Limb (tissue), 2 donors: ENCODE data around the gene PIP.
A peak's percentile ranks its signal among the peaks of the same experiment; 100 is the strongest.
"Not testable (repeated sequence)": the region's sequence is repeated elsewhere in the genome, so short reads cannot be mapped to it uniquely, and the experiment has no call there.

Experiments used
- DNase-seq, 2 donors: peaks; one replicate each; pipeline ENCODE4 v3.0.0-alpha.2; 2016; ENCODE audit errors: extremely low spot score in 2 of 2

The PIP gene, protein sequence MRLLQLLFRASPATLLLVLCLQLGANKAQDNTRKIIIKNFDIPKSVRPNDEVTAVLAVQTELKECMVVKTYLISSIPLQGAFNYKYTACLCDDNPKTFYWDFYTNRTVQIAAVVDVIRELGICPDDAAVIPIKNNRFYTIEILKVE

DNA sequence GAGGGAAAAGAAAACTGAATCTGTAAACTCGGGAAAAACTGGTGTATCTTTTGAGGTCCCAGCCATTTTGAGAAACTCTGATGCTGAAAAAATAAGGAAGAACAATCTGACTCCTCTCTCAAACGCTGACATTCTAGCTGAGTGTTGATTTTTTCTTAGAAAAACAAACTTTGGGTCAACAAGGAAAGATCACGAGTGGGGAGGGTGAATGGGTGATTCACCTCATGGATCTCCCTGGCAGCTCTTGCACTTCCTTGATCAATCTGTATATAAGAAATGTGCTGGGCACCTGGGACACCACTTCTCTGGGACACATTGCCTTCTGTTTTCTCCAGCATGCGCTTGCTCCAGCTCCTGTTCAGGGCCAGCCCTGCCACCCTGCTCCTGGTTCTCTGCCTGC is at the start of gene PIP:
Gene PIP (plus strand): TSS at position 297 of the 400 bp plus-strand sequence. CDS start 40 bp downstream, at position 337.
- no peak for DNase-seq

DNA sequence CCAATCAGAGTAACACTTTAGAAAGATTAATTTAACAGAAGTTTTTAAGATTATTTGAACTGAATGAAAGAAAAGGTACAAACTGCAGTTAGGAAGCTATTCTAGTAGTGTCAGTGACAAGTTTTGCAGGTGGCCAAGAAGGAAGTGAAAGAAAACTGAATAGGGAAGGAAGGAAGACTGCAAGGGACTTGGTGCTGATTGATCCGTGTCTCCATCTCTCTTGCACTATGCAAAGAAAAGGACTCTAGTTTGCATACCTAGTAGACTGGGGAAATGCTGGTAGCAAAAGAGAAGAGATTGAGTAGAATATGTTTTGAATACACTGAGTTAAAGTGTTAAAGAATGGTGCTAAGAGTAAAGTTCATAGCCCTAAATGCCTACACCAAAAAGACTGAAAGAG is 46.8 kb upstream of the PIP start:
- no peak for DNase-seq

DNA sequence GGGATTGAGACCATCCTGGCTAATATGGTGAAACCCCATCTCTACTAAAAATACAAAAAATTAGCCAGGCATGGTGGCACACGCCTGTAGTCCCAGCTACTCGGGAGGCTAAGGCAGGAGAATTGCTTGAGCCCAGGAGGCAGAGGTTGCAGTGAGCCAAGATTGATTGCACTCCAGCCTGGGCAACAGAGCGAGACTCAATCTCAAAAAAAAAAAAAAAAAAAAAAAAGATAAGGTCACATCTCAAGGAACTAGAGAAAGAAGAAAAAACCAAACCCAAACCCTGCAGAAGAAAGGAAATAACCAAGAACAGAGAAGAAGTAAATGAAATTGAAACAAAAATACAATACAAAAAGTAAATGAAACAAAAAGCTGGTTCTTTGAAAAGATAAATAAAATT is 46.3 kb upstream of the PIP start:
- not testable (repeated sequence) for DNase-seq

DNA sequence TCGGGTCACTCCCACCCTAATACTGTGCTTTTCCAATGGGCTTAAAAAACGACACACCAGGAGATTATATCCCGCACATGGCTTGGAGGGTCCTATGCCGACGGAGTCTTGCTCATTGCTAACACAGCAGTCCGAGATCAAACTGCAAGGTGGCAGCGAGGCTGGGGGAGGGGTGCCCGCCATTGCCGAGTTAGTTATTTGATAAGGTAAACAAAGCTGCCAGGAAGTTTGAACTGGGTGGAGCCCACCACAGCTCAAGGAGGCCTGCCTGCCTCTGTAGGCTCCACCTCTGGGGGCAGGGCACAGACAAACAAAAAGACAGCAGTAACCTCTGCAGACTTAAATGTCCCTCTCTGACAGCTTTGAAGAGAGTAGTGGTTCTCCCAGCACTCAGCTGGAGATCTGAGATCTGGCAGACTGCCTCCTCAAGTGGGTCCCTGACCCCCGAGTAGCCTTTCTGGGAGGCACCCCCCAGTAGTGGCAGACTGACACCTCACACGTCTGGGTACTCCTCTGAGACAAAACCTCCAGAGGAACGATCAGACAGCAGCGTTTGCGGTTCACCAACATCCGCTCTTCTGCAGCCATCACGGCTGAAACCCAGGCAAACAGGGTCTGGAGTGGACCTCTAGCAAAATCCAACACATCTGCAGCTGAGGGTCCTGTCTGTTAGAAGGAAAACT is 43.2 kb upstream of the PIP start:
- not testable (repeated sequence) for DNase-seq

DNA sequence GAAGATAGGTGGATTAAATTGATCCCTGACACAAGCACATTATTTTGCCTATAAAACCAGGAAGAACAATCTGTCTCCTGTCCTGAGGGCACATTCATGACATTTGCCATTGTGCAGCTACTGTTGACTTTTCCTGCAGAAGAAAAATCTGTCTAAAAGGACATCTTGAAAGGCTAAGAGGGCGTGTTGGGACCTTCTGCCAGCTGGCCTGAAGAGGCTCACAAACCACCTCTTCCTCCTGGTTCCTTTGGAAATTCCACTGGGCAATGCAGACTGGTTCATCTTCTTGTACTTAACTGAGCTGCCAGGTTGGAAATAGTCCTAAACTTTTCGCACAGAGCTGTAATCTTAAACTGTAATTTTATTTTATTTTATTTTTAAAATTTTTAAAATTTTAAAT is 35.7 kb upstream of the PIP start:
- DNase-seq: no peak

DNA sequence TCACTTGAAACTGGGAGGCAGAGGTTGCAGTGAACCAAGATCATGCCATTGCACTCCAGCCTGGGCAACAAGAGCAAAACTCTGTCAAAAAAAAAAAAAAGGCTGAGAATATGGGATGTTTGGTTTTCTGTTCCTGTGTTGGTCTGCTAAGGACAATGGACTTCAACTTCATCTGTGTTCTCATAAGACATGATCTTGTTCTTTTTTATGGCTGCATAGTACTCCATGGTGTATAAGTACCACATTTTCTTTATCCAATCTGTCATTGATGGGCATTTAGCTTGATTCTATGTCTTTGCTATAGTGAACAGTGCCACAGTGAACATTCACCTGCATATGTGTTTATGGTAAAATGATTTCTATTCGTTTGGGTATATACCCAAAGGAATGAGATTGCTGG is 32.3 kb upstream of the PIP start:
- DNase-seq: not testable (repeated sequence)

DNA sequence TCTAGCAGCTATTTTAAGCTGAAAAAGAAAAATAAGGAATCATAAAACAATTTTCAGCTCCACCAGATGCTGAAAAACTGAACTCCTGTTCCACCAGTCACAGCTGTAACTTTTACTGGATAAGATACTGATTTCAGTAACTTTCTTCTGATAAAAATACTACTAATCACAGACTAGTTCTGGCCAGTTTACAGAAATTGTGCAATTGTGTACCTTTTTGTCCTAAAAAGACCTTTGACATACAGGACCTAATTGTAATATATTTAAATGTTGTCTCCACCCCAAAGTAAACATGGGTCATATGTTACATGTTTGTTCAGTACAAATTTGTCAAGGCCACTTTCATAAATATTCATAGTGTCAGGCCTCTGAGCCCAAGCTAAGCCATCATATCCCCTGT is 27.1 kb upstream of the PIP start:
- no peak for DNase-seq

DNA sequence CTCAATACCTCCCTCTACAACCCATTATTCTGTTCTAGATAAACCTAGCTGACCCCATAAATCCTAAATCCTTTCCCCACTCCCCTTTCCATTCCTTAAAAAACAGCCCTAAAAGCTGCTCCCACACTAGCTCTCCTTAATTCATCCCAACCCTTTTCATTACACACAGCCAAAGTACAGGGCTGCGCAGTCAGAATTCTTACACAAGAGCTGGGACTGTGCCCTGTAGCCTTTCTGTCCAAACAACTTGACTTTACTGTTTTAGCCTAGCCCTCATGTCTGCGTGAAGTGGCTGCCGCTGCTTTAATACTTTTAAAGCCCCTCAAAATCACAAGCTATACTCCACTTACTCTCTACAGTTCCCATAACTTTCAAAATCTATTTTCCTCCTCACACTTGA is 23.9 kb upstream of the PIP start:
- not testable (repeated sequence) for DNase-seq

DNA sequence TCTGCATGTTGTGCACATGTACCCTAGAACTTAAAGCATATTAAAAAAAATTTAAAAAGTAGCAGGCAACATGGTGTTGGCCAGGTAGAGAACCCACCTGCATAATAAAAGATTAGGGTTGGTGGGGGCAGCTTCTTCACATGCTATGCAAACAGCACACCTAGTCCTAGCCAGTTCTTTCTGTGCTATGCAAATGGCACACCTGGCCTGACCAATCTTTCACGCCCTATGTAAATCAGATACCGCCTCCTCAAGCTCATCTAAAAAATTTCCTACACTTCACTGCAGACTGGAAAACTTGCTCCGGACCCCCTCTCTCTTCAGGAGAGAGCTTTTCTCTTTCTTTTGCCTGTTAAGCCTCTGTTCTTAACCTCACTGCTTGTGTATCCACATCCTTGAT is 14.5 kb upstream of the PIP start:
- no peak for DNase-seq

DNA sequence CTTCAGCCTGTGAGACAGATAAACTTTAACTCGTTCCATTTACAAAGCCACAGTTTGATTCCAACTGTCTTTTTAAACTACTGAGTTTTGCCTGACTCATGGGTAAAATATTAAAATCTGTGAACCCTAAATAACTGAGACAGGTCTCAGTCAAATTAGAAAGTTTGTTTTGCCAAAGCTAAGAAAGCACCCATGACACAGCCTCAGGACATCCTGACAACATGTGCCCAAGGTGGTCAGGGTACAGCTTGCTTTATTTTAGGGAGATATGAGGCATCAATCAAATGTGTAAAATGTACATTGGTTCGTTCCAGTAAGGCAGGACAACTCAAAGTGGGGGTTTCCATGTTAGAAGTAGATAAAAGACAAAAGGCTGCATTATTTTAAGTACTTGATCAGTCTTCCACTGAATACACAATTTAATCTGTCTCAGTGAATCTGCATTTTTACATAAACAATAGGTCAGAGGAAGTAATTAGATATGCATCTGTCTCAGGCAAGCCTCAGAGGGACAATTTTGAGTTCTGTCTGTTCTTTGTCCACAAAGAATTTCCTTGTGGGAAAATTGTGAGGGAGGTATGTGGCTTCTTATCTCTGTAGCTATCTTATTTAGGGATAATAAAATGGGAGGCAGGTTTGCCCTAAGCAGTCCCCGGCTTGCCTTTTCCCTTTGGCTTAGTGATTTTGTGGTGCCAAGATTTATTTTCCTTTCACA is 11.0 kb upstream of the PIP start:
- DNase-seq: no peak

DNA sequence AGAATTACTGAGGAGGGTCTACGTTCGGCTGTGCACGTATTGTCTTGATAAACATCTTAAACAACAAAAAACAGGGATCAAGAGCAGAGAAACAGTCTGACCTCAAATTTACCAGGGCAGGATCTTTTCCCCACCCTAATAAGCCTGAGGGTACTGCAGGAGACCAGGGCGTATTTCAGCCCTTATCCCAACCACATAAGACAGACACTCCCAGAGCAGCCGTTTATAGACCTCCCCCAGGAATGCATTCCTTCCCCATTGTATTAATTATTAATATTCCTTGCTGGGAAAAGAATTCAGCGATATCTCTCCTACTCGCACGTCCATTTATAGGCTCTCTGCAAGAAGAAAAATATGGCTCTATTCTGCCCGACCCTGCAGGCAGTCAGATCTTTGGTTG is 8.6 kb upstream of the PIP start:
- DNase-seq: not testable (repeated sequence)

DNA sequence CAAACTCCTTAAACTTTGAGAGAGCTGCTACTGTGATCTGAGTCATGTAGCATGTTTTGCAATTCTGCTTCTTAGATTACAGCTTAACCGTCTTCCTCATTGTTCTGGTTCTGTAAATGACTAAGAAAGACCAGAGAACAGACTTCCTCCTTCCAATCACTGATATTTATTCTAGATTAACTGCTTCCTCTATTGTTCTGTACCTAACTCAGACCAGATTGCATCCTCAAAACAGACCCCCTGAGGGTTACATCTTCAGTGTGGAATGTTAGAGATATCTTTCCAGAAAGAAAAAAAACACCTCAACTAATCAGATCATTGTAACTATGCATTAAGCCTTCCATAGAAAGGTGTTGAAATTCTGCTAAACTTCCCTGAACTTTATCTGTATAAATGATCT is 5.7 kb upstream of the PIP start:
- no peak for DNase-seq

DNA sequence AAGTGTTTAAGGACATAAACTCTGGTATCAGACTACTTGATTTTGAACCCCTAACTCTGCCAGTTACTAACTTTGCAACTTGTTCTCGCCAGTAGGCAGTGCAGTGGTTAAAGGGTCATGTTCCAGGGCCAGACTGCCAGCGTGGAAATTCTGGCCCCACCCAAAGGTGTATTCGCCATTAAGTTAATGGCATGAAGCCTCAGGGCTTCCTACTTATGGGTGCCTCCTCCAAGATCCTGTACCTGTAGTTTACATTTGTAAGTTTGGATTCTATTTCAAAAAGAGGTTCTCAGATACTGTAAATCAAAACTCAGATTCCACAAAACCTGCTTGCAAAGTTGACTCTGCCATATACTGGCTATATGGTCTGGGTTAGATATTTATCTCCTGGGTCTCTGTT is 2.8 kb upstream of the PIP start:
- DNase-seq: no peak

DNA sequence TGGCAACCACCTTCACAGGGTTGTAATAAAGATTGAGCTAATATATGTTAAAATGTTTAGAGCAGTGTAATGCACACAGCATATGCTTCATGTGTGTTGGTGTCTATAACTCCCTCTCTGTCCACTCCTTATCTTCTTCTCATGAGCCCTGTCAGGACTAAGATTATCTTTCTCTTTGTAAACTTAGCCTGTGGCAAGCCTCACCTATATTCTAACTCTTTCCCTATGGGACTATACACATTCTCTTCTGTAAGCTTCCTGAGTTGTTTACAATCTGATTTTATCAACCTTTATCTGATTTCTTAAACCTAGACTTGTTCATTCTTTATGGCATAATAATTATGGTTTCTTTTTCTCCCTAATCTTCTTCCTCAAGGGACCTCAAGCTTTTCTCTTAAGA is 2.4 kb upstream of the PIP start:
- no peak for DNase-seq

DNA sequence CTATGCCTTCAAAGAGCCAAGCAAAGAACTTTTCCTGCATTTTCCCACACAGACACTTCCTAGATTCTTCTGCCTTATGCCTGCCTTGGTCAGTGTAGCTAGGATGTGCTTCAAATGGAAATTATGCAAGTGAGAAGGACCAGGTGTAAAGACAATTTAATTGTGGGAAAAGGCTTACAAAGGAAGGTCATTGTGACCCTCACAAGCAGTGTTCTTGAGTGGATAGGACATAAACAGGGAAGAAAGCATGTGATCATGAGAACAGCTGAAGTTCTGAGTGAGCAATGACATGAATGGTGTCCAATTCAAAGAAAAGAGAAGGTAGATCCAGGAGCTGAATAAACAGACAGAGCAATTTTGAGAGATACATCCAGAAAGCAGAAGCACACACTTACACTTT is 1.3 kb upstream of the PIP start:
- no peak for DNase-seq

DNA sequence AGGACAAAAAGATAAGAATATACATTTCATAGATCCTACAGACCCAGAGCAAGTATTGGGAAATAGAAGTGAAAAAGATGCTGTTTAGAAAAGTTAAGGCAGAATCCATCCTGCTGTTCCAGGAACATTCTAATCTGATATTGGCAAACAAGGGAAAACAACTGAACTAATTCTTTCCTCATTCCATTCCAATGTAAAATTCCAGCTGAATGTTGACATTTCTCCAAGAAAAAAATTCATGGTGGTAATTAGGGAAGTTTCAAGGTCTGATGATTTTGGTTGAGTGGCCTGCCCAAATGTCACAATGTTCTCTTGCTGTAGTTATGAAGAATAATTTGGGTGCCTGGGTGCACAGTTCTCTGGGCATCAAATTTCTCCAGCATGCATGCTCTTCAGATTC is 15.2 kb downstream of the PIP start:
- DNase-seq: no peak

DNA sequence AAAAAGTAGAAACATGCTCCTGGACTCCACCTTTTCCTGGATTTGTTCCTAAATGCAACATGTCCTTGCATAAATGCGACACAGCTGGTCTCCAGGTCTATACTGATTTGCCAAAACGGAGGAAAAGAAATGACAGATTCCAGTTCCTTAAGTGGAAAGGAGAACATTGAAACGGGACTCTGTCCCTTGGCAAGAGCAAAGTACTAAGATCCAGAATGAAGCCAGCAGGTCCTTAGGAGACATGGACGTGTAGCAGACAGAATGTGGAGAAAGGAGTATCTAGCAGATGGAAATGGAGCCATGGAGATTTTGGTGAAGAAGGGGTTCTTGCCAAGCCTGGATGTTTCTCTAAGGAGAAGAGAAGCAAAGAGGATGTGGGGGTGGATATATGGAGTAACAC is 16.2 kb downstream of the PIP start:
- no peak for DNase-seq

DNA sequence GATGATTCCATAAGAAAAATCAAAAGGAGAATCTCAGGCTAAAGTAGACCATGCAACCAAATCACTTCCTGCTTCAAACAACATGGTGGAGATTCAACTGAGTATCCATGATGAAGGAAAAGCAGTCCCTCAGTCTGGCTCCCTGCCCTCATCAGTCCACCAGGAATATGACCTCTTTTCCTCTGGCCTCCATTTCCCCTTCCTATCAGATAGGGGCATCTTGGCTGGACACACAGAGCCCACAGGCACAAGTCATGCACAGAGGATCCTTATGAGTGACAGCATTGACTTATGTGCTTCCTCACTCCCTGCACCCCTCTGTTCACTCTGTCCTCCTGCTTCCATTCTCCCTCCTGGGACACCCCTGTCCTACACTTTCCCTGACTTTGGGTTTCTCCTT is 16.8 kb downstream of the PIP start:
- no peak for DNase-seq

DNA sequence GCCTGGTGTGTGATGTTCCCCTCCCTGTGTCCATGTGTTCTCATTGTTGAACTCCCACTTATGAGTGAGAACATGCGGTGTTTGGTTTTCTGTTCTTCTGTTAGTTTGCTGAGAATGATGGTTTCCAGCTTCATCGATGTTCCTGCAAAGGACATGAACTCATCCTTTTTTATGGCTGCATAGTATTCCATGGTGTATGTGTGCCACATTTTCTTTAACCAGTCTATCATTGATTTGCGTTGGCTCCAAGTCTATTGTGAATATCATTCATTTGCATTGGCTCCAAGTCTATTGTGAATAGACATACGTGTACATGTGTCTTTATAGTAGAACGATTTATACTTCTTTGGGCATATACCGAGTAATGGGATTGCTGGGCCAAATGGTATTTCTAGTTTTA is 18.8 kb downstream of the PIP start:
- DNase-seq: not testable (repeated sequence)

DNA sequence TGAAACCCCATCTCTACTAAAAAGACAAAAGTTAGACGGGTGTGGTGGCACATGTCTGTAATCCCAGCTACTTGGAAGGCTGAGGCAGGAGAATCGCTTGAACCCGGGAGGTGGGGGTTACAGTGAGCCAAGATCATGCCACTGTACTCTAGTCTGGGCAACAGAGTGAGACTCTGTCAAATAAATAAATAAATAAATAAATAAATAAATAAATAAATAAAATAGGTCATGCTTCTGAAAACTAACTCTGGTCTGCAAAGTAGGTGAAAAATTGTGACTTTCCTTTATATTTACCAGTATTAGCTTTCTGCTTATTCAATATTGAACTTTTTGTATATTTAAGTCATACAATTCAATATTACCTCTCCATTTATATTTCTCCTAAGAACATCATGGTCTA is 26.7 kb downstream of the PIP start:
- DNase-seq: not testable (repeated sequence)

DNA sequence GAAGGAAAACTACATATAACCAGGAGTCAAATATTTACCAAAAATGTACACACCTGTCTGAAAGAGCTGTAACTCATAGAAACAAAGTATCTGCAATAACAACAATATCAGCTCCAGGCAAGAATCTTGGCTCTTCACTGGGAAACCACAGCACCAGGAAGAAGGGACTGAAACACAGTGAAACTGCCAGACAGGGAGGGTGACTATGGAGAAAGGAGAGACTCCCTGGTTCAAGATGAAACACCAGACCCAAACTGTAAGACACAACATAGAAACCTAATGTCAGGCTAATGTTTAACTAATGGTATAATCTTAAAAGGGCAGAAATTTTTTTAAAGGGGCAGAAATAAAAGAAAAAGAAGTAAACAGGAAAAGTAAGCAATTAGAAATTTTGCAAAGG is 39.8 kb downstream of the PIP start:
- no peak for DNase-seq

DNA sequence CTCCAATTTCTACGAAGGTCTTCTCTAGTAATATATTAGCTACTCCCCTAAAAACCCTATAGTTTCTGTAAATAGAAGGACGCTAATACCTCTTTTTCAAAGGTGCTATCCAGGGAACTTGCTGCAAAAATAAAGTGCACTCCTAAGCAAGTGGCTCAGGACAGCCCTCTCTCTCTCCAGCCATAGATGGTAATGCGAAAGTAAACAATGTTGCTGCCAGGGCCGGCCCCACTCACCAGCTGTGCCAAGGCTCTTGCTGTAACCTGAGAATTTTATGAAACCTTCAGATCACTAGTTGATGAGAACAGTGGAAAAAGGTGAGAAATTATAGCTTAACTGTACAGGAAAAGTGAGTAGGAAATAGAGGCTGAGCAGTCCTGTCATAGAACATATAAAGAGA is 40.5 kb downstream of the PIP start:
- DNase-seq: peak in 1 of 2 donors; percentile 43

DNA sequence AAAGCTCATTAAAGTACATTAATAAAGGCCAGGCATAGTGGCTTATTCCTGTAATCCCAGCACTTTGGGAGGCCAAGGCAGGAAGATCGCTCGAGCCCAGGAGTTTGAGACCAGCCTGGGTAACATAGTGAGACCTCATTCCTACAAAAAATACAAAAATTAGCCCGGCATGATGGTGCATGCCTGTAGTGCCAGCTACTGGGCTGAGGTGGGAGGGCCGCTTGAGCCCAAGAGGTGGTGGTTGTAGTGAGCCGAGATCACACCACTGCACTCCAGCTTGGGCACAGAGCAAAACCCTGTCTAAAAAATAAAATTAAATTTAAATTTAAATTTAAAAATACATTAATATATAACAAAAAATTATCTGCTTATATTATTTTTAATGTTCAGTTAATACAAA is 44.3 kb downstream of the PIP start:
- DNase-seq: no peak
